HT-29 (cell line): Measurements from ENCODE around the gene NUCB2. TPM values are rescaled to one million over a fixed set of nuclear protein-coding genes. Genes with fewer than 3 reads are reported as not detected.

Source experiments
- DNase-seq: peaks from one replicate; pipeline ENCODE4 v3.0.0-alpha.2; 2015; ENCODE audit warnings: low spot score
- total RNA-seq: library from RNA; depleted of rRNA; stranded (reverse); fragments of >200 nt; shearing (Covaris generic); gene quantifications from 2 replicates; pipeline ENCODE4 v1.2.3, GENCODE V29; 2014; rRNA removed

NUCB2 gene
- total RNA-seq, 1 experiment from 2014 or later, result 9.5 TPM

DNA sequence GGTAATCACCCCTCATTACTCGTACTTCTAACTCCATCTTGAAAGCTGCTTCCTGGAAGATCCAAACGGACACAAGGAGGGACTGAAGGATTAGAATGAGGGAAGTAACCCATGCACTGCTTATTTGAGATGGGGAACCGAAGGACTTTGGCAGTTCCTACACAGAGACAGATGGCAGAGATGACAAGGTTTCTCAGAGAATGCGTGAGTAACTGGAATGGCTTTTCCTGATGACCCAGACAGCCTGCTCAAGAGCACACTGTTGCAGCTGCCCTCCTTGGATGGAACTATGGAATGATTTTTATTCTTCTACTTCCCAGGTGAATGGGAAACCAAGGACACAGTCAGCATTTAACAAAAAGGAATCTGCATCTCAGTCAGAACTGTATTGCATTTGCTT is 104.6 kb downstream of the NUCB2 start:
- no peak for DNase-seq

Other genes starting within 250 kb of the NUCB2 start
- gene RPS13, start 199.1 kb upstream of the NUCB2 start, total RNA-seq, result 1,193 and 1,327 TPM in 2 replicates
- gene PIK3C2A, start 68.8 kb upstream of the NUCB2 start, total RNA-seq, result 25.8 and 32.2 TPM in 2 replicates
- 12.7 and 14.6 TPM in 2 replicates for gene NCR3LG1, start 75.1 kb downstream of the NUCB2 start, total RNA-seq
- 2.1 and 6.6 TPM in 2 replicates for gene KCNJ11, start 111.9 kb downstream of the NUCB2 start, total RNA-seq
- 0.08 and 0.52 TPM in 2 replicates for gene ABCC8, start 200.1 kb downstream of the NUCB2 start, total RNA-seq